Panc1 (cell line): ENCODE results near the gene KRTAP19-8.

ENCODE experiments used
- POLR2AphosphoS5 ChIP-seq: IDR thresholded peaks from 2 replicates; pipeline ENCODE4 v1.6.1; 2012; ENCODE audit warnings: mild to moderate bottlenecking, low read depth, low read length, moderate library complexity
- TCF7L2 ChIP-seq: IDR thresholded peaks from 2 replicates; pipeline ENCODE4 v1.6.1; 2011; ENCODE audit warnings: mild to moderate bottlenecking, low read depth, low read length, inconsistent platforms
- TF ChIP-seq, protein P1 (sequence below): fragments of 450-650 bp; IDR thresholded peaks from 2 replicates; pipeline ENCODE4 v1.5.1; 2017; ENCODE audit warnings: mild to moderate bottlenecking
- TF ChIP-seq, protein P2 (sequence below), 2 experiments: IDR thresholded peaks; 2 replicates each; pipeline ENCODE4 v1.6.1; 2011 to 2012; ENCODE audit warnings: low read depth in 2 of 2, control low read depth in 1 of 2, low read length in 1 of 2, mild to moderate bottlenecking in 1 of 2, moderate library complexity in 1 of 2; ENCODE audit not compliant: insufficient read depth in 1 of 2

DNA sequence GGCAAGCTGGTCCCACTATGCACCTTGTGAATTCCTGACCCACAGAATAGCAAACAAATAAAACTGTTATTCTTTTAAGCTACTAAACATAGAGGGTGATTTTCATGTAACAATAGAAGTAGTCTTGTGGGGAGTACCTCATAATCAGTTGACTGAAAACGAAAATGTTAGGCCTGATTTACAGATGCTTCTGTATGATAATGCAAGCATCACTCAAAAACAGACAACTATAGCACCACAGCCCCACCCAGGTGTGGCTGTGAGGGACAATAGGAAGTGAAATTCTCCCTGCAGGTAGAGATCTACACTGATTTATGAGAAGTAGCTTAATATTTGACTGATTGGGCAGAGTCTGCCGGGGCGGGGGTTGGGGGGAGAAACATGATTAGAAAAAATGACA is 26.5 kb upstream of the KRTAP19-8 start:
- TF ChIP-seq TCF7L2 (no peak), POLR2AphosphoS5 (no peak)
- TF ChIP-seq, protein P1, sequence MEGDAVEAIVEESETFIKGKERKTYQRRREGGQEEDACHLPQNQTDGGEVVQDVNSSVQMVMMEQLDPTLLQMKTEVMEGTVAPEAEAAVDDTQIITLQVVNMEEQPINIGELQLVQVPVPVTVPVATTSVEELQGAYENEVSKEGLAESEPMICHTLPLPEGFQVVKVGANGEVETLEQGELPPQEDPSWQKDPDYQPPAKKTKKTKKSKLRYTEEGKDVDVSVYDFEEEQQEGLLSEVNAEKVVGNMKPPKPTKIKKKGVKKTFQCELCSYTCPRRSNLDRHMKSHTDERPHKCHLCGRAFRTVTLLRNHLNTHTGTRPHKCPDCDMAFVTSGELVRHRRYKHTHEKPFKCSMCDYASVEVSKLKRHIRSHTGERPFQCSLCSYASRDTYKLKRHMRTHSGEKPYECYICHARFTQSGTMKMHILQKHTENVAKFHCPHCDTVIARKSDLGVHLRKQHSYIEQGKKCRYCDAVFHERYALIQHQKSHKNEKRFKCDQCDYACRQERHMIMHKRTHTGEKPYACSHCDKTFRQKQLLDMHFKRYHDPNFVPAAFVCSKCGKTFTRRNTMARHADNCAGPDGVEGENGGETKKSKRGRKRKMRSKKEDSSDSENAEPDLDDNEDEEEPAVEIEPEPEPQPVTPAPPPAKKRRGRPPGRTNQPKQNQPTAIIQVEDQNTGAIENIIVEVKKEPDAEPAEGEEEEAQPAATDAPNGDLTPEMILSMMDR, result no peak
- TF ChIP-seq, protein P2, sequence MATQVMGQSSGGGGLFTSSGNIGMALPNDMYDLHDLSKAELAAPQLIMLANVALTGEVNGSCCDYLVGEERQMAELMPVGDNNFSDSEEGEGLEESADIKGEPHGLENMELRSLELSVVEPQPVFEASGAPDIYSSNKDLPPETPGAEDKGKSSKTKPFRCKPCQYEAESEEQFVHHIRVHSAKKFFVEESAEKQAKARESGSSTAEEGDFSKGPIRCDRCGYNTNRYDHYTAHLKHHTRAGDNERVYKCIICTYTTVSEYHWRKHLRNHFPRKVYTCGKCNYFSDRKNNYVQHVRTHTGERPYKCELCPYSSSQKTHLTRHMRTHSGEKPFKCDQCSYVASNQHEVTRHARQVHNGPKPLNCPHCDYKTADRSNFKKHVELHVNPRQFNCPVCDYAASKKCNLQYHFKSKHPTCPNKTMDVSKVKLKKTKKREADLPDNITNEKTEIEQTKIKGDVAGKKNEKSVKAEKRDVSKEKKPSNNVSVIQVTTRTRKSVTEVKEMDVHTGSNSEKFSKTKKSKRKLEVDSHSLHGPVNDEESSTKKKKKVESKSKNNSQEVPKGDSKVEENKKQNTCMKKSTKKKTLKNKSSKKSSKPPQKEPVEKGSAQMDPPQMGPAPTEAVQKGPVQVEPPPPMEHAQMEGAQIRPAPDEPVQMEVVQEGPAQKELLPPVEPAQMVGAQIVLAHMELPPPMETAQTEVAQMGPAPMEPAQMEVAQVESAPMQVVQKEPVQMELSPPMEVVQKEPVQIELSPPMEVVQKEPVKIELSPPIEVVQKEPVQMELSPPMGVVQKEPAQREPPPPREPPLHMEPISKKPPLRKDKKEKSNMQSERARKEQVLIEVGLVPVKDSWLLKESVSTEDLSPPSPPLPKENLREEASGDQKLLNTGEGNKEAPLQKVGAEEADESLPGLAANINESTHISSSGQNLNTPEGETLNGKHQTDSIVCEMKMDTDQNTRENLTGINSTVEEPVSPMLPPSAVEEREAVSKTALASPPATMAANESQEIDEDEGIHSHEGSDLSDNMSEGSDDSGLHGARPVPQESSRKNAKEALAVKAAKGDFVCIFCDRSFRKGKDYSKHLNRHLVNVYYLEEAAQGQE (IDR thresholded peaks at IDR 0.05; ENCODE audit: insufficient read depth in 1 of 2, low read depth in 2 of 2, low read length in 1 of 2), result no peak
